OCI-LY1 (cell line): ENCODE data around the gene IL4I1.

Experiments used
- CTCF ChIP-seq: fragments of 200-600 bp; sonication (generic), shearing (Covaris generic); IDR thresholded peaks from 2 replicates; pipeline ENCODE4 v1.5.1; 2017; ENCODE audit warnings: mild to moderate bottlenecking, antibody characterized with exemption, low read length, moderate library complexity, mixed read lengths
- EZH2 ChIP-seq: fragments of 200-600 bp; sonication (generic), shearing (Covaris generic); IDR thresholded peaks from 2 replicates; pipeline ENCODE4 v1.8.0; 2017; ENCODE audit warnings: borderline replicate concordance, mixed run types, mild to moderate bottlenecking, antibody characterized with exemption, low read length, moderate library complexity, mixed read lengths

- peak; percentile 41; the same call in 1 of the 2 replicates for TF ChIP-seq CTCF
- TF ChIP-seq EZH2 = no peak
Observed at GRCh38 chr19:49862391-49863253, 34.1 kb downstream of the IL4I1 start.
